H9 (cell line): Measurements from ENCODE around the gene TPP2. TPM values are rescaled to one million over a fixed set of nuclear protein-coding genes. Genes with fewer than 3 reads are reported as not detected.

Source experiments
- DNase-seq: peaks from one replicate; pipeline ENCODE4 v3.0.0-alpha.2; 2017
- H2AFZ ChIP-seq: one replicate; pipeline ENCODE4 v1.6.1; 2013; ENCODE audit warnings: mild to moderate bottlenecking, low read length, control low read depth, moderate library complexity
- H2AK5ac ChIP-seq: 2 replicates; pipeline ENCODE4 v1.6.1; 2013; ENCODE audit warnings: low read length, control low read depth, mixed read lengths; ENCODE audit not compliant: insufficient read length
- H2BK120ac ChIP-seq: one replicate; pipeline ENCODE4 v1.6.1; 2013; ENCODE audit warnings: low read depth, mild to moderate bottlenecking, low read length, control low read depth, inconsistent platforms; ENCODE audit not compliant: poor library complexity, severe bottlenecking
- H2BK12ac ChIP-seq: 2 replicates; pipeline ENCODE4 v1.6.1; 2013; ENCODE audit warnings: low read length, control low read depth, mixed read lengths, low read depth; ENCODE audit not compliant: insufficient read length
- H2BK15ac ChIP-seq: 2 replicates; pipeline ENCODE4 v1.6.1; 2013; ENCODE audit warnings: low read depth, low read length, control low read depth
- H2BK20ac ChIP-seq: one replicate; pipeline ENCODE4 v1.6.1; 2013; ENCODE audit warnings: low read depth, mild to moderate bottlenecking, low read length, control low read depth, inconsistent platforms; ENCODE audit not compliant: poor library complexity, severe bottlenecking
- H2BK5ac ChIP-seq: 2 replicates; pipeline ENCODE4 v1.6.1; 2013; ENCODE audit warnings: low read length, control low read depth, mixed read lengths; ENCODE audit not compliant: insufficient read length
- H3K14ac ChIP-seq: 2 replicates; pipeline ENCODE4 v1.6.1; 2013; ENCODE audit warnings: low read length, control low read depth; ENCODE audit not compliant: insufficient read depth
- H3K18ac ChIP-seq: 2 replicates; pipeline ENCODE4 v1.6.1; 2013; ENCODE audit warnings: low read depth, mild to moderate bottlenecking, mixed read lengths, low read length, control low read depth; ENCODE audit not compliant: insufficient read length
- H3K23ac ChIP-seq: 2 replicates; pipeline ENCODE4 v1.6.1; 2013; ENCODE audit warnings: low read length, control low read depth, mixed read lengths, low read depth; ENCODE audit not compliant: insufficient read length
- H3K23me2 ChIP-seq: 2 replicates; pipeline ENCODE4 v1.6.1; 2013; ENCODE audit warnings: low read depth, mild to moderate bottlenecking, mixed read lengths, low read length, control low read depth; ENCODE audit not compliant: insufficient read length, poor library complexity, severe bottlenecking
- H3K27ac ChIP-seq: 2 replicates; pipeline ENCODE4 v1.5.1; 2013; ENCODE audit warnings: low read length, control low read depth, mixed read lengths, low read depth; ENCODE audit not compliant: insufficient read length
- H3K27me3 ChIP-seq: 2 replicates; pipeline ENCODE4 v1.6.1; 2013; ENCODE audit warnings: low read length, control low read depth, inconsistent platforms; ENCODE audit not compliant: insufficient read depth
- H3K4ac ChIP-seq: 2 replicates; pipeline ENCODE4 v1.6.1; 2013; ENCODE audit warnings: low read depth, mild to moderate bottlenecking, control low read depth, inconsistent platforms, low read length, moderate library complexity
- H3K4me1 ChIP-seq: 2 replicates; pipeline ENCODE4 v1.6.1; 2013; ENCODE audit warnings: low read length, control low read depth, inconsistent platforms; ENCODE audit not compliant: insufficient read depth
- H3K4me2 ChIP-seq: 2 replicates; pipeline ENCODE4 v1.6.1; 2013; ENCODE audit warnings: low read length, control low read depth, mixed read lengths; ENCODE audit not compliant: insufficient read length, insufficient read depth
- H3K56ac ChIP-seq: 2 replicates; pipeline ENCODE4 v1.6.1; 2013; ENCODE audit warnings: low read depth, mild to moderate bottlenecking, mixed read lengths, low read length, control low read depth; ENCODE audit not compliant: insufficient read length
- H3K79me1 ChIP-seq: 2 replicates; pipeline ENCODE4 v1.6.1; 2013; ENCODE audit warnings: low read depth, mild to moderate bottlenecking, moderate library complexity, low read length, control low read depth, inconsistent platforms; ENCODE audit not compliant: insufficient read depth, poor library complexity, severe bottlenecking
- H3K79me2 ChIP-seq: 2 replicates; pipeline ENCODE4 v1.6.1; 2013; ENCODE audit warnings: low read length, control low read depth, inconsistent platforms; ENCODE audit not compliant: insufficient read depth
- H3K9ac ChIP-seq: 2 replicates; pipeline ENCODE4 v1.6.1; 2013; ENCODE audit warnings: low read length, control low read depth, mixed read lengths; ENCODE audit not compliant: insufficient read length; ENCODE audit errors: extremely low read depth
- H3K9me3 ChIP-seq: one replicate; pipeline ENCODE4 v1.6.1; 2013; ENCODE audit warnings: low read depth, low read length, inconsistent platforms; ENCODE audit not compliant: control insufficient read depth
- H3T11ph ChIP-seq: one replicate; pipeline ENCODE4 v1.6.1; 2013; ENCODE audit warnings: mild to moderate bottlenecking, low read length, control low read depth, inconsistent platforms
- H4K20me1 ChIP-seq: one replicate; pipeline ENCODE4 v1.6.1; 2013; ENCODE audit not compliant: control insufficient read depth, insufficient read length, insufficient read depth
- H4K5ac ChIP-seq: 2 replicates; pipeline ENCODE4 v1.6.1; 2013; ENCODE audit warnings: low read depth, mild to moderate bottlenecking, mixed read lengths, low read length, control low read depth; ENCODE audit not compliant: insufficient read length
- H4K8ac ChIP-seq: replicated peaks from 2 replicates; pipeline ENCODE4 v1.6.1; 2013; ENCODE audit warnings: low read length, control low read depth, mixed read lengths, low read depth; ENCODE audit not compliant: insufficient read length
- H4K91ac ChIP-seq: 2 replicates; pipeline ENCODE4 v1.6.1; 2013; ENCODE audit warnings: low read depth, mild to moderate bottlenecking, moderate library complexity, mixed read lengths, low read length, control low read depth; ENCODE audit not compliant: insufficient read length
- H3K27ac Mint-ChIP-seq, 3 experiments: 2 replicates in 2 of 3; 3 replicates in 1 of 3; pipeline ENCODE4 v1.8.0; 2020 to 2021; ENCODE audit warnings: mixed read lengths in 3 of 3, mild to moderate bottlenecking in 1 of 3, moderate library complexity in 1 of 3
- H3K27me3 Mint-ChIP-seq: 2 replicates; pipeline ENCODE4 v1.8.0; 2021; ENCODE audit warnings: low read depth, mild to moderate bottlenecking, moderate library complexity, mixed read lengths
- H3K36me3 Mint-ChIP-seq, 3 experiments: 2 replicates in 2 of 3; 3 replicates in 1 of 3; pipeline ENCODE4 v1.8.0; 2020 to 2021; ENCODE audit warnings: low read depth in 3 of 3, mixed read lengths in 3 of 3; ENCODE audit not compliant: insufficient read depth in 1 of 3
- H3K4me1 Mint-ChIP-seq, 2 experiments: 2 replicates each; pipeline ENCODE4 v1.8.0; 2020; ENCODE audit warnings: mixed read lengths in 2 of 2
- H3K4me3 Mint-ChIP-seq, 2 experiments: 2 replicates in 1 of 2; 3 replicates in 1 of 2; pipeline ENCODE4 v1.8.0; 2020 to 2021; ENCODE audit warnings: mild to moderate bottlenecking in 2 of 2, mixed read lengths in 2 of 2, moderate library complexity in 1 of 2
- H3K9me3 Mint-ChIP-seq, 2 experiments: 2 replicates in 1 of 2; 3 replicates in 1 of 2; pipeline ENCODE4 v1.8.0; 2020; ENCODE audit warnings: mild to moderate bottlenecking in 2 of 2, mixed read lengths in 2 of 2, moderate library complexity in 1 of 2
- WGBS: extraction: QIAGEN DNeasy Blood & Tissue Kit; methylation state at CpG from one replicate; pipeline ENCODE4 v1.1.7; 2013; ENCODE audit warnings: missing lambda C conversion rate, low lambda C conversion rate, mixed read lengths; ENCODE audit not compliant: insufficient read length; ENCODE audit errors: extremely low coverage; 5-methylcytosine and 5-hydroxymethylcytosine counted together
- total RNA-seq: library from RNA; stranded (reverse); gene quantifications from 2 replicates; pipeline ENCODE4 v1.2.1, GENCODE V29; 2021
- TF ChIP-seq, protein P1 (sequence below): fragments of 200-600 bp; sonication (generic); conservative IDR thresholded peaks from 3 replicates; pipeline ENCODE4 v1.8.0; 2021; ENCODE audit warnings: antibody characterized with exemption, mild to moderate bottlenecking

Gene TPP2
- total RNA-seq, 1 experiment from 2014 or later = 63.5 TPM

DNA sequence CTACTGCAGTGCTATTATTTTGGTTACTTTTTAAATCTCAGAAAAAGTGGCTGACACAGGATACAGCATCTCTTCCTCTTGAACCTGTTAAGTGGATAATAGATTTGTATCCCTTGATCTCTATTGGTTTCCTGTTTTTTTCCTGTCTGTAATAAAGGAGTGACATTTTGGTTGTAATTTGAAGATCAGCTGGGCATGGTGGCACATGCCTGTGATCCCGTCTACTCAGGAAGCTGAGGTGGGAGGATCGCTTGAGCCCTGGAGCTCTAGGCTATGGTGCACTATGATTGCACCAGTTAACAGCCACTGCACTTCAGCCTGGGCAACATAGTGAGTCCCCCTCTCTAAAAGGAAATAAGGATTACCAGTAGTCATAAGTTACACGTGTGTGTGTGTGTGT, 51.3 kb downstream of the TPP2 start:
- H3K56ac ChIP-seq = no peak overlapping the region
- no peaks in the 10 kb centered on the region for H3K4me1 ChIP-seq
- H3K9me3 ChIP-seq = no peaks in the 10 kb centered on the region
- no peak overlapping the region for H3K14ac ChIP-seq
- H2BK20ac ChIP-seq = no peak overlapping the region
- Mint-ChIP-seq H3K27me3 (no peaks in the 10 kb centered on the region), H3K36me3 (peaks cover 20 to 72% (median 61%) of the 10 kb centered on the region in 3 experiments; a peak in 6 of 7 replicates), H3K4me1 (no peaks in the 10 kb centered on the region), H3K9me3 (no peaks in the 10 kb centered on the region), H3K27ac (peak overlapping the region in 1 of 3 experiments; percentile 32; a peak in 1 of 7 replicates), H3K4me3 (no peak overlapping the region)
- DNase-seq = no peak
- H2AFZ ChIP-seq = no peak overlapping the region
- no CpG with 5 or more reads among the region's 3 CpGs for WGBS
- H3K79me1 ChIP-seq = no peaks in the 10 kb centered on the region
- H2AK5ac ChIP-seq = no peak overlapping the region
- H3K4ac ChIP-seq = no peak overlapping the region
- no peak overlapping the region for H3K23ac ChIP-seq
- TF ChIP-seq, protein P1, sequence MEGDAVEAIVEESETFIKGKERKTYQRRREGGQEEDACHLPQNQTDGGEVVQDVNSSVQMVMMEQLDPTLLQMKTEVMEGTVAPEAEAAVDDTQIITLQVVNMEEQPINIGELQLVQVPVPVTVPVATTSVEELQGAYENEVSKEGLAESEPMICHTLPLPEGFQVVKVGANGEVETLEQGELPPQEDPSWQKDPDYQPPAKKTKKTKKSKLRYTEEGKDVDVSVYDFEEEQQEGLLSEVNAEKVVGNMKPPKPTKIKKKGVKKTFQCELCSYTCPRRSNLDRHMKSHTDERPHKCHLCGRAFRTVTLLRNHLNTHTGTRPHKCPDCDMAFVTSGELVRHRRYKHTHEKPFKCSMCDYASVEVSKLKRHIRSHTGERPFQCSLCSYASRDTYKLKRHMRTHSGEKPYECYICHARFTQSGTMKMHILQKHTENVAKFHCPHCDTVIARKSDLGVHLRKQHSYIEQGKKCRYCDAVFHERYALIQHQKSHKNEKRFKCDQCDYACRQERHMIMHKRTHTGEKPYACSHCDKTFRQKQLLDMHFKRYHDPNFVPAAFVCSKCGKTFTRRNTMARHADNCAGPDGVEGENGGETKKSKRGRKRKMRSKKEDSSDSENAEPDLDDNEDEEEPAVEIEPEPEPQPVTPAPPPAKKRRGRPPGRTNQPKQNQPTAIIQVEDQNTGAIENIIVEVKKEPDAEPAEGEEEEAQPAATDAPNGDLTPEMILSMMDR = no peak
- H3K4me2 ChIP-seq = no peak overlapping the region
- H3K9ac ChIP-seq = no peak overlapping the region
- H3K27ac ChIP-seq = no peak overlapping the region
- no peak overlapping the region for H2BK5ac ChIP-seq
- H4K91ac ChIP-seq = no peak overlapping the region
- H4K8ac ChIP-seq = no peak overlapping the region
- no peak overlapping the region for H3T11ph ChIP-seq
- H4K5ac ChIP-seq = no peak overlapping the region
- H3K27me3 ChIP-seq = no peaks in the 10 kb centered on the region
- no peak overlapping the region for H2BK120ac ChIP-seq
- no peaks in the 10 kb centered on the region for H4K20me1 ChIP-seq
- H3K18ac ChIP-seq = no peak overlapping the region
- no peak overlapping the region for H2BK12ac ChIP-seq
- H2BK15ac ChIP-seq = no peak overlapping the region
- no peaks in the 10 kb centered on the region for H3K79me2 ChIP-seq
- no peaks in the 10 kb centered on the region for H3K23me2 ChIP-seq
